HL-60 (cell line): ENCODE measurements around the gene TBC1D22A.

Source experiments
- DNase-seq, 2 experiments: peaks; one replicate each; pipeline ENCODE4 v3.0.0-alpha.2; 2010 to 2020; ENCODE audit warnings: low read depth in 1 of 2, low spot score in 1 of 2
- H3K27ac ChIP-seq: fragments of 250-450 bp; sonication (Bioruptor Pico); replicated peaks from 2 replicates; pipeline ENCODE4 v1.5.1; 2020; ENCODE audit warnings: mild to moderate bottlenecking, moderate library complexity
- H3K27me3 ChIP-seq: fragments of 250-450 bp; sonication (Bioruptor Pico); 2 replicates; pipeline ENCODE4 v1.5.1; 2021; ENCODE audit warnings: mild to moderate bottlenecking, moderate library complexity; ENCODE audit not compliant: insufficient read depth, poor library complexity, severe bottlenecking
- H3K4me3 ChIP-seq: replicated peaks from 2 replicates; pipeline ENCODE4 v1.5.1; 2011; ENCODE audit warnings: mild to moderate bottlenecking, control low read depth, low read length; ENCODE audit not compliant: insufficient read depth
- GABPA ChIP-seq: IDR thresholded peaks from 2 replicates; pipeline ENCODE4 v1.6.1; 2012; ENCODE audit warnings: low read depth
- POLR2AphosphoS5 ChIP-seq: IDR thresholded peaks from 2 replicates; pipeline ENCODE4 v1.6.1; 2012; ENCODE audit warnings: low read depth
- SPI1 ChIP-seq: IDR thresholded peaks from 2 replicates; pipeline ENCODE4 v1.6.1; 2012; ENCODE audit warnings: low read depth, mild to moderate bottlenecking, borderline replicate concordance
- TF ChIP-seq, protein P1 (sequence below): IDR thresholded peaks from one replicate; pipeline ENCODE4 v1.5.1; 2011; ENCODE audit warnings: low read length, control low read depth, inconsistent platforms; ENCODE audit not compliant: insufficient read depth
- TF ChIP-seq, protein P2 (sequence below): IDR thresholded peaks from 2 replicates; pipeline ENCODE4 v1.6.1; 2012; ENCODE audit warnings: low read depth; ENCODE audit not compliant: insufficient replicate concordance

TBC1D22A gene

DNA sequence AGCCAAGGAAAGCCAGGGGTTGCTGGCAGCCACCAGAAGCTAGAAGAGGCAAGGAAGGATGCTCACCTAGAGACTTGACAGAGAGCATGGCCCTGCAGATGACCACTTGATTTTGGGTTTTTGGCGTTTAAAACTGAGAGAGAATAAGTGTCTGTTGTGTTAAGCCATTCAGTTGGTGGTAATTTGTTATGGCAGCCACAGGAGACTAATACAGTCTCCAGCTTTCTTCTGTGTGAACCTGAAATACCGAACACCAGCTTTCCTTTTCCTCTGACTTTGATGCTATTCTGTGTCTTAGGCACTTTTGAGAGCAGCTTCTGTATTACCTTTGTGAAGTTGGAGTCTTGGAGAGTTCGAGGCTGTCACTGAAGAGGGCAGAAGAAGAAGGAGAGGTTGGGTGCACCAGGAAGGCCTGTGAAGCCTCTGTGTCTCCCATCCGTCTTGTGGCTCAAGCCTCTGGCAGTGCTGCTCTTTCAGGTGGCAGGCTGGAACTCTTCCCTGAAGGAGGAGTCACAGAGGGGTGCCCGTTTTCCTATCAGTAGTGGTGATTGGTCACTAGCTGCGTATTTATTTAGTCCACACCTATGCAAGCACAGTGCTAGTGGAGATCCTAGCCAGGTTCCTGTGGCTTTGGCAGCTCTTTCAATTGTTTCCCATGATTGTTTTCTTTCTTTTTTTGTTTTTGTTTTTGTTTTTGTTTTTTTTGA lies 2.5 kb downstream of the TBC1D22A start:
- TF ChIP-seq POLR2AphosphoS5 (no peak), SPI1 (no peak), GABPA (no peak)
- TF ChIP-seq, protein P1, sequence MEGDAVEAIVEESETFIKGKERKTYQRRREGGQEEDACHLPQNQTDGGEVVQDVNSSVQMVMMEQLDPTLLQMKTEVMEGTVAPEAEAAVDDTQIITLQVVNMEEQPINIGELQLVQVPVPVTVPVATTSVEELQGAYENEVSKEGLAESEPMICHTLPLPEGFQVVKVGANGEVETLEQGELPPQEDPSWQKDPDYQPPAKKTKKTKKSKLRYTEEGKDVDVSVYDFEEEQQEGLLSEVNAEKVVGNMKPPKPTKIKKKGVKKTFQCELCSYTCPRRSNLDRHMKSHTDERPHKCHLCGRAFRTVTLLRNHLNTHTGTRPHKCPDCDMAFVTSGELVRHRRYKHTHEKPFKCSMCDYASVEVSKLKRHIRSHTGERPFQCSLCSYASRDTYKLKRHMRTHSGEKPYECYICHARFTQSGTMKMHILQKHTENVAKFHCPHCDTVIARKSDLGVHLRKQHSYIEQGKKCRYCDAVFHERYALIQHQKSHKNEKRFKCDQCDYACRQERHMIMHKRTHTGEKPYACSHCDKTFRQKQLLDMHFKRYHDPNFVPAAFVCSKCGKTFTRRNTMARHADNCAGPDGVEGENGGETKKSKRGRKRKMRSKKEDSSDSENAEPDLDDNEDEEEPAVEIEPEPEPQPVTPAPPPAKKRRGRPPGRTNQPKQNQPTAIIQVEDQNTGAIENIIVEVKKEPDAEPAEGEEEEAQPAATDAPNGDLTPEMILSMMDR, result no peak
- TF ChIP-seq, protein P2, sequence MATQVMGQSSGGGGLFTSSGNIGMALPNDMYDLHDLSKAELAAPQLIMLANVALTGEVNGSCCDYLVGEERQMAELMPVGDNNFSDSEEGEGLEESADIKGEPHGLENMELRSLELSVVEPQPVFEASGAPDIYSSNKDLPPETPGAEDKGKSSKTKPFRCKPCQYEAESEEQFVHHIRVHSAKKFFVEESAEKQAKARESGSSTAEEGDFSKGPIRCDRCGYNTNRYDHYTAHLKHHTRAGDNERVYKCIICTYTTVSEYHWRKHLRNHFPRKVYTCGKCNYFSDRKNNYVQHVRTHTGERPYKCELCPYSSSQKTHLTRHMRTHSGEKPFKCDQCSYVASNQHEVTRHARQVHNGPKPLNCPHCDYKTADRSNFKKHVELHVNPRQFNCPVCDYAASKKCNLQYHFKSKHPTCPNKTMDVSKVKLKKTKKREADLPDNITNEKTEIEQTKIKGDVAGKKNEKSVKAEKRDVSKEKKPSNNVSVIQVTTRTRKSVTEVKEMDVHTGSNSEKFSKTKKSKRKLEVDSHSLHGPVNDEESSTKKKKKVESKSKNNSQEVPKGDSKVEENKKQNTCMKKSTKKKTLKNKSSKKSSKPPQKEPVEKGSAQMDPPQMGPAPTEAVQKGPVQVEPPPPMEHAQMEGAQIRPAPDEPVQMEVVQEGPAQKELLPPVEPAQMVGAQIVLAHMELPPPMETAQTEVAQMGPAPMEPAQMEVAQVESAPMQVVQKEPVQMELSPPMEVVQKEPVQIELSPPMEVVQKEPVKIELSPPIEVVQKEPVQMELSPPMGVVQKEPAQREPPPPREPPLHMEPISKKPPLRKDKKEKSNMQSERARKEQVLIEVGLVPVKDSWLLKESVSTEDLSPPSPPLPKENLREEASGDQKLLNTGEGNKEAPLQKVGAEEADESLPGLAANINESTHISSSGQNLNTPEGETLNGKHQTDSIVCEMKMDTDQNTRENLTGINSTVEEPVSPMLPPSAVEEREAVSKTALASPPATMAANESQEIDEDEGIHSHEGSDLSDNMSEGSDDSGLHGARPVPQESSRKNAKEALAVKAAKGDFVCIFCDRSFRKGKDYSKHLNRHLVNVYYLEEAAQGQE, result no peak
- H3K27me3 ChIP-seq, result no peaks in the 10 kb centered on the region
- DNase-seq, result no peak
- H3K27ac ChIP-seq, result no peak overlapping the region
- no peak overlapping the region for H3K4me3 ChIP-seq

DNA sequence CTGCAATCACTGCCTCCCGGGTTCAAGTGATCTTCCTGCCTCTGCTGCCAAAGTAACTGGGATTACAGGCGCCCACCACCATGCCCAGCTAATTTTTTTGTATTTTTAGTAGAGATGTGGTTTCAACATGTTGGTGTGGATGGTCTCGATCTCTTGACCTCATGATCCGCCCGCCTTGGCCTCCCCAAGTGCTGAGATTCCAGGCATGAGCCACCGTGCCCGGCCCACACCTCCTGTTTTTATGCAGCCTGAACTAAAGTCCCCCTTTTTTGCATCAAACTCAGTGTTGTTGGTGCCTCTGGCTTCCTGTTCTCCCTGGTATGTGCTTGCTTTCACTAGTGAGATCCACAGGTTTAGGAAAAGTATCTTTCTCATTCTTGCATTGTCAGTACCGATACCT lies 4.2 kb downstream of the TBC1D22A start:
- no peak for DNase-seq
- no peaks in the 10 kb centered on the region for H3K27me3 ChIP-seq
- no peak overlapping the region for H3K27ac ChIP-seq
- TF ChIP-seq, protein P2, result no peak
- no peak for TF ChIP-seq POLR2AphosphoS5
- TF ChIP-seq, protein P1, result no peak
- TF ChIP-seq SPI1, result no peak
- H3K4me3 ChIP-seq, result no peak overlapping the region

DNA sequence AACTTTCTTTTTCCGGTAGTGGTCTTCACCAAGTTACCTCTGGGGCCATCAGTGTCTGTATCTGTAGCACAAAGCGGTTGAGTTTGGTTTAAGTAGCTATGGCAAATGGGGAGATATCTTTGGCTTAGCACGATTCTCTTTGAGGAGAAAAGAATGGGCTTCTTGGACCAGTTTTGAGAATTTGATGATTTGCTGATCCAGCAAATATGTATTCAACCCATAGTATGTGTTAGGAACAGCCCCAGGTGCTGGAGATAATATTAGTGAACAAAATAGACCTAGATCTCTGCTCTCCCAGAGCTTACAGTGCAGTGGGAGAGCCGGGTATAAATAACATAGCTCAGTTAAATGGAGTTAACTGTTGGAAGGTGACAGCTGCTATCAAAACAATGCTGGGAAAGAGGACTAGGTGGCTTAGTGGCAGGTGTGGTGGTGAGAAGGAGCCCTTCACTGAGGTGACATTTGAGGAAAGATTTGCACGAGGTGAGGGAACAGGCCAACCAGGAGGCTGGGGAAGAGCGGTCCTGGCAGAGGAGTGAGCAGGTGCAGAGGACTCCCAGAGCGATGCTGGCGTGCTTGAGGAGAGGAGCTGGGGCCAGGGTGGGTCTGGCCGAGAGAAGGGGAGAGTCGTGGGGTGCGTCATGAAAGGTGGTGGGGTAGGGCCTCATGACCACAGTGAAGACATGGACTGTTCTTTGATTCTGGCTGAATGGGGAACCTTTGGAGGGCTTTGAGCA lies 5.0 kb downstream of the TBC1D22A start:
- DNase-seq, result no peak
- Histone ChIP-seq H3K27ac (no peak overlapping the region), H3K27me3 (no peaks in the 10 kb centered on the region), H3K4me3 (no peak overlapping the region)
- TF ChIP-seq, protein P2, result no peak
- TF ChIP-seq, protein P1, result no peak
- no peak for TF ChIP-seq POLR2AphosphoS5
- TF ChIP-seq GABPA, result no peak
- no peak for TF ChIP-seq SPI1
